Psoas muscle (tissue), 8 donors: ENCODE measurements around the gene EIF5AL1. TPM values are rescaled to one million over a fixed set of nuclear protein-coding genes. Genes with fewer than 3 reads are reported as not detected.
"Not testable (repeated sequence)": the region's sequence is repeated elsewhere in the genome, so short reads cannot be mapped to it uniquely, and the experiment has no call there.

Source experiments
- ATAC-seq, 4 donors: fragments of 200-7000 bp; cut with Tn5 transposase; one replicate each; pipeline ENCODE4 v1.9.1; 2020; ENCODE audit warnings: moderate library complexity in 3 of 4, mild to moderate bottlenecking in 2 of 4
- DNase-seq, 2 donors: peaks; one replicate each; pipeline ENCODE4 v3.0.0-alpha.2; 2020
- H3K27ac ChIP-seq: fragments of 200-600 bp; one replicate; pipeline ENCODE4 v1.8.0; 2022
- H3K27me3 ChIP-seq, 3 donors: fragments of 200-600 bp in 1 of 3; one replicate each; pipeline versions ENCODE4 v1.6.1 to v1.8.0; 2013 to 2022; ENCODE audit warnings: low read length in 2 of 3, mild to moderate bottlenecking in 2 of 3, moderate library complexity in 1 of 3; ENCODE audit not compliant: insufficient read depth in 3 of 3
- H3K36me3 ChIP-seq, 2 donors: fragments of 200-600 bp in 1 of 2; one replicate each; pipeline versions ENCODE4 v1.6.1 to v1.8.0; 2013 to 2022; ENCODE audit warnings: low read depth in 1 of 2, mild to moderate bottlenecking in 1 of 2, moderate library complexity in 1 of 2; ENCODE audit not compliant: insufficient read depth in 1 of 2
- H3K4me1 ChIP-seq: fragments of 200-600 bp; one replicate; pipeline ENCODE4 v1.8.0; 2022
- H3K4me3 ChIP-seq: fragments of 200-600 bp; one replicate; pipeline ENCODE4 v1.8.0; 2022; ENCODE audit warnings: mild to moderate bottlenecking
- H3K9me3 ChIP-seq: fragments of 200-600 bp; one replicate; pipeline ENCODE4 v1.8.0; 2022
- CTCF ChIP-seq: fragments of 200-600 bp; IDR thresholded peaks from one replicate; pipeline ENCODE4 v1.8.0; 2022; ENCODE audit warnings: antibody characterized with exemption
- WGBS, 3 donors: extraction: QIAGEN DNeasy Blood & Tissue Kit; methylation state at CpG; one replicate each; pipeline versions ENCODE4 v1.1.6 to v1.1.7; 2013; 5-methylcytosine and 5-hydroxymethylcytosine counted together
- intact Hi-C, 2 donors: fragments of 100-400 bp; cut with DNase I; formaldehyde crosslinking; loops; one replicate each; pipeline versions ENCODE4 v1.11.0 to v1.14.2; 2022
- polyA plus RNA-seq, 3 donors: library from polyadenylated mRNA; stranded (reverse); fragments of 200-250 nt; gene quantifications; one replicate each; pipeline ENCODE4 v1.2.3, GENCODE V29; 2013
- total RNA-seq, 4 donors: library from RNA; stranded (reverse); fragmentation: NEBNext Ultra II Directional in 2 of 4; extraction: Animal tissue kit (Norgen Biotek cat#: 25700) in 2 of 4; gene quantifications; one replicate each; pipeline versions ENCODE4 v1.2.1 to v1.2.4, GENCODE V29; 2021 to 2023
- donor health status: healthy with polysubstance abuse.
- donor health status: DM: no; HTN: no; CAD: no; lungs with moderate emphysema.
- donor health status: Bipolar disorder and iron deficiency.
- donor health status: healthy.
- donor health status: DM: yes; HTN: yes; CAD: no.
- donor health status: DM: no; HTN: no; CAD: no.
- donor health status: DM: no; HTN: no; CAD: no.
- donor health status: DM: yes; HTN: yes; CAD: no.

EIF5AL1 gene
- total and polyA plus RNA-seq, 7 donors: 0.18 to 1.9 (median 0.90) TPM

GRCh38 chr10:79498291-79498829 lies 14.0 kb upstream of the EIF5AL1 start:
- intact Hi-C loops: no loop called here

GRCh38 chr10:79502561-79503309 lies 9.6 kb upstream of the EIF5AL1 start:
- no peak overlapping the region for H3K27ac ChIP-seq
- H3K36me3 ChIP-seq: no peaks in the 10 kb centered on the region
- DNase-seq (peak in 1 of 2 donors; percentile 23), ATAC-seq (peak; percentile 42 to 60 (median 52))
- H3K4me3 ChIP-seq: no peak overlapping the region
- H3K9me3 ChIP-seq: no peaks in the 10 kb centered on the region
- H3K4me1 ChIP-seq: no peaks in the 10 kb centered on the region
- TF ChIP-seq CTCF: peak; percentile 22
- 56 to 61% (median 58%) methylated on average over 7 of the region's 7 CpGs for WGBS, 3 donors
- no peaks in the 10 kb centered on the region for H3K27me3 ChIP-seq
- intact Hi-C loops: no loop called here

More at GRCh38 chr10:79498291-79498829, 14.0 kb upstream of the EIF5AL1 start:
- DNase-seq (no peak), ATAC-seq (no peak)
- H3K9me3 ChIP-seq: no peaks in the 10 kb centered on the region
- WGBS, 3 donors: 92 to 96% (median 95%) methylated on average over 6 of the region's 6 CpGs
- TF ChIP-seq CTCF: no peak
- H3K27me3 ChIP-seq: no peaks in the 10 kb centered on the region
- no peaks in the 10 kb centered on the region for H3K4me1 ChIP-seq
- no peak overlapping the region for H3K27ac ChIP-seq
- H3K36me3 ChIP-seq: no peaks in the 10 kb centered on the region
- H3K4me3 ChIP-seq: no peak overlapping the region

- 77 to 82% (median 81%) methylated on average over 4 of the region's 4 CpGs for WGBS, 3 donors
Observed at GRCh38 chr10:79503787-79504186, 8.5 kb upstream of the EIF5AL1 start.

GRCh38 chr10:79504483-79504882 lies 7.8 kb upstream of the EIF5AL1 start:
- ATAC-seq, H3K27ac ChIP-seq, H3K36me3 ChIP-seq, H3K9me3 ChIP-seq, H3K27me3 ChIP-seq, DNase-seq, intact Hi-C loops, H3K4me3 ChIP-seq, H3K4me1 ChIP-seq: not testable (repeated sequence)
- no CpG with 5 or more reads among the region's 2 CpGs for WGBS, 3 donors

More at GRCh38 chr10:79503787-79504186, 8.5 kb upstream of the EIF5AL1 start:
- H3K27ac ChIP-seq, H3K27me3 ChIP-seq, ATAC-seq, H3K4me3 ChIP-seq, H3K9me3 ChIP-seq, H3K36me3 ChIP-seq, DNase-seq, intact Hi-C loops, H3K4me1 ChIP-seq: not testable (repeated sequence)

GRCh38 chr10:79505328-79505727 lies 7.0 kb upstream of the EIF5AL1 start:
- H3K4me1 ChIP-seq, ATAC-seq, H3K27me3 ChIP-seq, DNase-seq, intact Hi-C loops, H3K9me3 ChIP-seq, H3K27ac ChIP-seq, H3K36me3 ChIP-seq, H3K4me3 ChIP-seq: not testable (repeated sequence)

GRCh38 chr10:79505829-79506228 lies 6.5 kb upstream of the EIF5AL1 start:
- Histone ChIP-seq H3K9me3 (no peaks in the 10 kb centered on the region), H3K27ac (no peak overlapping the region), H3K4me1 (no peaks in the 10 kb centered on the region), H3K36me3 (no peaks in the 10 kb centered on the region), H3K27me3 (no peaks in the 10 kb centered on the region), H3K4me3 (no peak overlapping the region)
- TF ChIP-seq CTCF: no peak
- ATAC-seq (no peak), DNase-seq (no peak)
- intact Hi-C loops: no loop called here
